GM12872 (cell line): ENCODE measurements around the gene FAM53B.

Source experiments
- TF ChIP-seq, protein P1 (sequence below): IDR thresholded peaks from 3 replicates; pipeline ENCODE4 v1.5.1; 2011; ENCODE audit warnings: low read depth, mild to moderate bottlenecking, low read length, moderate library complexity; ENCODE audit not compliant: insufficient read depth

The FAM53B gene

DNA sequence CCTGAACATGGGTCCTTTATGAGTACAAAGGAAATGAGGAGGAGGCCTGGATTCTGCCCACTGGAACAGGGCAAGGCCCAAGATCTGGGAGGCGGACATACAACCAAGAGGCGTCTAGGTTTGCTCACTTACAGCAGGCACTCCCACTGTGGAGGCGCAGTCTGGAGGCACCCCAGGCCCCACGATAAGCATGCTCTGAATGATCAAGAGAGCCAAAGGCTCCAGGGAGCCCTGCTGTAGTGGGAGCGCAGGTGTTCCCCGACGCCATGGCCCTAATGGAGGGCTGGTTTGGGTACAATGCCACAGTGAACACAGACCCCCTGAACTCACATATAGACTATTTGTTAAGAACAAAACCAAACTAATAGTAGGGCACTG is 88.1 kb downstream of the FAM53B start:
- TF ChIP-seq, protein P1, sequence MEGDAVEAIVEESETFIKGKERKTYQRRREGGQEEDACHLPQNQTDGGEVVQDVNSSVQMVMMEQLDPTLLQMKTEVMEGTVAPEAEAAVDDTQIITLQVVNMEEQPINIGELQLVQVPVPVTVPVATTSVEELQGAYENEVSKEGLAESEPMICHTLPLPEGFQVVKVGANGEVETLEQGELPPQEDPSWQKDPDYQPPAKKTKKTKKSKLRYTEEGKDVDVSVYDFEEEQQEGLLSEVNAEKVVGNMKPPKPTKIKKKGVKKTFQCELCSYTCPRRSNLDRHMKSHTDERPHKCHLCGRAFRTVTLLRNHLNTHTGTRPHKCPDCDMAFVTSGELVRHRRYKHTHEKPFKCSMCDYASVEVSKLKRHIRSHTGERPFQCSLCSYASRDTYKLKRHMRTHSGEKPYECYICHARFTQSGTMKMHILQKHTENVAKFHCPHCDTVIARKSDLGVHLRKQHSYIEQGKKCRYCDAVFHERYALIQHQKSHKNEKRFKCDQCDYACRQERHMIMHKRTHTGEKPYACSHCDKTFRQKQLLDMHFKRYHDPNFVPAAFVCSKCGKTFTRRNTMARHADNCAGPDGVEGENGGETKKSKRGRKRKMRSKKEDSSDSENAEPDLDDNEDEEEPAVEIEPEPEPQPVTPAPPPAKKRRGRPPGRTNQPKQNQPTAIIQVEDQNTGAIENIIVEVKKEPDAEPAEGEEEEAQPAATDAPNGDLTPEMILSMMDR, result no peak

DNA sequence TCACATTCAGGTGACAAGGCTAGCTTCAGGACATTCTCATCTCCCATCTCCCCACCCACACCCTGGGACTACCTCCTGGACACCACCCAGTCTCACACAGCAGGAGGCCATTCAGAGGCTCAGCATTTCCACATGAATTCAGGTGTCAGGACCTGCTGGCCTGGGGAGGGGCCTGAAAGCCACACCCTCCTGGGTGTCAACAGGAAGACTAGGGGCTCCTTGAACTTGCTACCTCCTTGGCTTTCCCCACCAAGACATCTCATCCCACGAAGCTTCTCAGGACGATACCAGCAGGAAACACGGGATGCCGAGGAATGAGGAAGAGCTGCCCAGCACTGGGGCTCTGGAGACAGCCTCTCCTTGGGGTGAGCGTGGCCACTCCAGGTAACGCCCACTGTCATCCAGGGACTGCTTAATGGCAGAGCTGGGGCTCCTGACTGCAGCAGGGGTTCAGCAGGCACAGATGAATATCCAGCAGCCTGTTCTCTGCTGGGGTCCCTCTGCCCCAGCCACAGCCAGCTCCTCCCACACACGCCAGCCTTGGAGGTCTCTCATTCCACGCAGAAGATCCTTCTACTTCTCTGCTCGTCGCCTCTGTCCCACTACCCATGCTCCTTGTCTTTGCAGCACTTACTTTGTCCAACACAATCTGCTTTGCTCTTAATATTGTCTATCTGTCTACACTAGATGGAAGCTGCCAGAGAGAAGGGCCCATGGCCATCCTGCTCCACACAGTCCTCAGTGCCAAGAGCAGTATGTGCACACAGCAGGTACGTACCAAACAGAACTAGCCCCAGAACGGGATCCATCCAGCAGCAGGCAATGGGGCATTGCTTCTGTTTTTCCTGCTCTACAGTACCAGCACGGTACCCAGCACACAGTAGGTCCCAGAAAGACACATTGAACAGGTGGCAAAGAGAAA is 88.7 kb downstream of the FAM53B start:
- TF ChIP-seq, protein P1, result no peak

DNA sequence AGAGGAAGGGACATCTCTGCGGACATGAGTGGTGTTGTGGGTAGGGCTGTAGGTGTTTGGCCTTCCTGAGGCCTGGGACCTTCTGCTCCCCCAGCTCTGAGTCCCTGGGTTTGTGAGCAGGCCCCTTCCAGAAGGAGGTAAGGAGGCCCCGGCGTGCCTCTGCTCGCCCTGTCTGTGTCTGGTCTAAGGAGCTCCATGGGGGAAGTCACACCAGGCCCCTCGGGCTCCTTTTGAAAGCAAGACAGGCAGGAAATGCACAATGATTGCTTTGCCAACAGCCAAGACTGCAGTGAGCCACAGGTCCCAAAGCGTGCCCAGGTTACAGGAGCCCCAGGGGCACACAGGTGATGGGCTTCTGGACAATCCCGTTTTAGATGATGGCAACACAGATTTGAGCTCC is 89.5 kb downstream of the FAM53B start:
- TF ChIP-seq, protein P1, result no peak

DNA sequence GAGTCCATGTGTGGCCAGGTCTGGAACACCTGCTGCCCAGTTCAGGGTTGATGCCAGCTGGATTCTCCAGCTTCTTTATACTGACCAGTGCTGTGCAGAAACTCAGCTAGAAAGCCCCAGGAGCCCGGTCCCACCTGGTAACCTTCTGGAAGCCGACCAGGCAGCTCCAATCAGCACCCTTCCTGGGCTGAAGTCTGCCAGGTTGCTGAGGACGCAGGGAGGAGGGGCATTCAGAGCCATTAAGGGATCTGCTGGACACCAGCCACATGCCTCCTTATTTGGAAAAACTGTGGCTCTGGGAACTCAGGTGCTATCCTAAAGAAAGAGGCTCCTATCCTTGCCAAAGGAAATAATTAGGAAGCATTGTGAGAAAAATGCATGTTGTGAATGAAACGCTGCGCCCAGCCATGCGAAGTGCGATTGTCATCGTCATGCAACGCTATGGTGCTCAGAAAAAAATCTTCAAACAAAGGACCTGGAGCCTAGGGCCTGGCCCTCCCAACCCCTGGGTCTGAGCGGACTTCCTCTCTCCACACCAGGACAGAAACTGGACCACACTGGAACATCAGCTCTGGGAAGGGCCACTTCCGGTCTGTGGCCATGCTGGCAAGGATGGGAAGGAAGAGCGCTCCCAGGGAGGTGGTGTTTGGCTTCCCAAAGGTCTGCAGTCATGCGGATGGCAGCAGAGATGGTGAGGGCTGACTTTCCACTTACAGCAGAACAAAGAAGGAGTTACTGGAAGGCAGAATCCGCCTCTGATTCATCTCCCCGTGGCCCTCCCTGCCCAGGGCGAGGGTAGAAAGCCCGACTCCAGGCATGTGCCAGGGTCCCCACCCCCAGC is 90.1 kb downstream of the FAM53B start:
- TF ChIP-seq, protein P1, result no peak

DNA sequence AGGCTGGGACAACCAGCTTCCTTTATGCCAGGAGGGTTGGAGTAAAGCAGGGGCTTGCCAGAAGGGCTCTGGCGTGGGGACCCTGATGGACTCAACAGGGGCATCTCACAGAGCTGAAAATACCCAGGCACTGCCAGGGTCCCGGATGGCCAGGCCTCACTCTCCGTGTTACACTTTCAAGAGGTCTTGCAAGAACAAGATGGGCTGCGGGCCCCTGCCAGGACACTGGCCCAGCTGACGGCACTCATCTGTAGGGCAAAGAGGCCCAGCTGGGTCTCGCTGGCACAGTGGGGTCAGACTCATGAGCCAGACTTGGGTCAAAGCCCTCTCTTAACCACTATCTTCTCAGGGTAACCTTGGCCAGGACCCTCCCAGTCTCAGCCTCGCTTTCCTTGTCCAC is 90.9 kb downstream of the FAM53B start:
- TF ChIP-seq, protein P1, result no peak

DNA sequence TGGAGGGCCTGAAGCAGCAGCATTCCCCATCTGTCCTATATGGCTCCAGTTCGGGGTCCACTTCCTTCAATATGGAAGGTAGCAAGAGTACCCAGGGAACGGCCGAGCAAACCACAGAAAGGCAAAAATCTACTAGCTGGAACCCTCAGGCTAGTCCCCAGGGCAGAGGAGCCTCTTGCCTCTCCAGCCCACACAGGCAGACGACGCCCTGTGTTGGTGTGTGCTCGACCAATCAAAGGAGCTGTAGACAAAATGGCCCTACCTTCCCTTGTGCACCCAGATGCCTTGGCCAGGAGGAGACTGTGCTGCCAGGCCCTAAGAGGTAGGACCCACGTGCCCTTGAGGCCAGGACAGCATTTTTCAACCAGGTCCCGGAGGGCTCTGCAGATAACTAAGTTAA is 91.5 kb downstream of the FAM53B start:
- TF ChIP-seq, protein P1, result no peak

DNA sequence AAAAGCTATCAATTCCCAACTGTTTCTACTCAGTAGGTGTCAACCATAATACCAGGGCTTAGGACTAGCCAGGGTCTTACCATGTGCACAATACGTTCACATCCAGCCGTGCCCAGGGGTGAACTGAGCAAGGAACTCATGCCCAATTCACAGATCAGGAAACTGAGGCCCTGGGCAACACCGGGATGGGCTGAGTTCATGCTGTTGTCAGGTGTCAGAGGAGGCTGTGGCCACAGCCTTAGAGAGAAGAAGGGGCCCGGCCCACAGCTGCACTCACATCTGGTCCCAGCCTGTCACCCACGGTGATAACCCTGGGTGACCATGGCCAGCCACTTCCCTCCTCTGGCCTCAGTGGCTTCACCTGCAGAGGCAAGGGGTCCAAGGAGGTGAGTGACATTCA is 92.0 kb downstream of the FAM53B start:
- TF ChIP-seq, protein P1, result no peak
